Thoracic aorta (tissue), 2 donors: Measurements from ENCODE around the gene SCN5A. TPM values are rescaled to one million over a fixed set of nuclear protein-coding genes. Genes with fewer than 3 reads are reported as not detected.

ENCODE experiments used
- ATAC-seq: fragments of 150-250 bp; one replicate; pipeline ENCODE4 v1.8.0; 2017; ENCODE audit warnings: low read depth; ENCODE audit not compliant: insufficient number of reproducible peaks, low FRiP score
- DNase-seq: peaks from one replicate; pipeline ENCODE4 v3.0.0-alpha.2; 2020; ENCODE audit warnings: low spot score
- H3K27ac ChIP-seq, 2 donors: fragments of 200-600 bp; sonication (generic); 1 replicate in 1 of 2; 2 replicates in 1 of 2; pipeline ENCODE4 v1.5.1; 2016; ENCODE audit warnings: mild to moderate bottlenecking in 2 of 2, moderate library complexity in 2 of 2
- H3K27me3 ChIP-seq: fragments of 200-600 bp; sonication (generic); replicated peaks from 2 replicates; pipeline ENCODE4 v1.6.0; 2016; ENCODE audit warnings: mild to moderate bottlenecking; ENCODE audit not compliant: insufficient read depth
- H3K36me3 ChIP-seq: fragments of 200-600 bp; sonication (generic); one replicate; pipeline ENCODE4 v1.5.1; 2016
- H3K4me1 ChIP-seq, 2 donors: fragments of 200-600 bp; sonication (generic); 1 replicate in 1 of 2; 2 replicates in 1 of 2; pipeline versions ENCODE4 v1.5.1 to v1.6.0; 2016; ENCODE audit warnings: low read depth in 2 of 2, mild to moderate bottlenecking in 1 of 2; ENCODE audit not compliant: control insufficient read depth in 1 of 2
- H3K4me3 ChIP-seq: fragments of 200-600 bp; sonication (generic); 2 replicates; pipeline ENCODE4 v1.5.1; 2016; ENCODE audit warnings: mild to moderate bottlenecking
- H3K9me3 ChIP-seq: fragments of 200-600 bp; sonication (generic); 2 replicates; pipeline ENCODE4 v1.5.1; 2016
- CTCF ChIP-seq: fragments of 200-600 bp; sonication (generic); IDR thresholded peaks from one replicate; pipeline ENCODE4 v1.5.1; 2019; ENCODE audit warnings: antibody characterized with exemption
- total RNA-seq, 2 donors: library from RNA; depleted of rRNA; stranded (reverse); fragments of >200 nt; gene quantifications; one replicate each; pipeline versions ENCODE4 v1.1.0 to v1.2.3, GENCODE V29; 2016

The SCN5A gene
- total RNA-seq, 2 donors from 2014 or later = 5.4 to 14.4 TPM

DNA sequence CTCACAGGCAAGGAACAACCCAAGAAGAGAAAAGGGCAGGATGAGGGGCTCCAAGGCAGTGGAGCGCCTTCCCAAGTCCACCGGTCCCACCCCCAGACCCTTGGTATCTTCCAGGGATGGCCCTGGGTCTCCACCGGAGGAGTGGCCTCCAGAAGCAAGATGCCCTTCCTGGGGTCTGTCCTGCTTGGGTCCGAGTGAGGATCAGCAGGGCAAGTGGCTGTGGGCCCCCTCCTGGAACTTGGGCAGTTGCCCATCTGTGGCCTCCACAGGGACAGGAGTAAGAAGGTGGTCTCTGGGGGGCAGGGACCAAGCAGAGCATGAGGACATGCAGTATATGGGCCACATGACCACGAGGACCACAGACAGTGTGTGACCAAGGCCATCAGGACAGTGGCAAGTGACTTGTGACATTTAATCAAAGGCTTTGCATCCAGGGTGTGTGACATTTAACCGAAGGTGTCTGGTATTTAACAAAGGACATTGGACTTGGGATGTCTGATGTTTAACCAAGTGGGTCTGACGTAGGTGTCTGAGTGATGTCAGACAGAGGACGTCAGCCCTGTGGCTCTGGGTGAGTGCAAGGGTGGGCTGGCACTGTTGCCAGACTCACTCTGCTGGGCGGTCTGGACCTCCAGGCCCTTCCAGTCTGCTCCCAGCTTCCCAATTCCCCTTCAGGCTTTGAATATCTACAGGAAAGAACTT lies 34.7 kb downstream of the SCN5A start:
- Histone ChIP-seq H3K4me3 (no peak overlapping the region), H3K4me1 (no peaks in the 10 kb centered on the region), H3K9me3 (no peaks in the 10 kb centered on the region), H3K36me3 (no peaks in the 10 kb centered on the region), H3K27me3 (no peaks in the 10 kb centered on the region), H3K27ac (no peak overlapping the region)
- no peak for ATAC-seq
- no peak for TF ChIP-seq CTCF
- no peak for DNase-seq

- Histone ChIP-seq H3K27ac (no peak overlapping the region), H3K9me3 (no peaks in the 10 kb centered on the region), H3K4me1 (no peaks in the 10 kb centered on the region), H3K4me3 (no peak overlapping the region), H3K27me3 (no peaks in the 10 kb centered on the region), H3K36me3 (no peaks in the 10 kb centered on the region)
- no peak for TF ChIP-seq CTCF
- ATAC-seq (no peak), DNase-seq (no peak)
These were observed 35.4 kb downstream of the SCN5A start for GRCh38 chr3:38614091-38614490.

DNA sequence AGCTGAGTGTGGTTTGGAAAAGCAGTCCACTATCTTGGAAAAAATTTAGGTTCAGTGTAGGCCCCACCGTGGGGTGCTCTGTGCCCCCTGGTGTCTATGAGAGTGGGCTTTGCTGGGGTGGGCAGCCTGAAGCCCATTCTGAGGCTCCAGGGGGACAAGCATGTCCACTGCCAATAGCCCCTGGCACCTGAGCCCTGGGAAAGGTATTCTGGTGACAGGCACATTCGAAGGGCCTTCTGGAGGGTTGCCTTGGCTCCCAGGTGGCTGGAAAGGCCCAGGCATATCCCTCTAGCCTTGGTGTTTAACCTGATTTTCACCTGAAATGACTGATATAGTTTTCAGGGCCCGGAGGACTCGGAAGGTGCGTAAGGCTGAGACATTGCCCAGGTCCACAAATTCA lies 36.1 kb downstream of the SCN5A start:
- H3K4me3 ChIP-seq = no peak overlapping the region
- no peak for TF ChIP-seq CTCF
- no peaks in the 10 kb centered on the region for H3K4me1 ChIP-seq
- no peaks in the 10 kb centered on the region for H3K36me3 ChIP-seq
- H3K27ac ChIP-seq = no peak overlapping the region
- no peak for ATAC-seq
- no peaks in the 10 kb centered on the region for H3K27me3 ChIP-seq
- H3K9me3 ChIP-seq = no peaks in the 10 kb centered on the region
- no peak for DNase-seq

- no peaks in the 10 kb centered on the region for H3K4me1 ChIP-seq
- TF ChIP-seq CTCF = no peak
- no peak overlapping the region for H3K4me3 ChIP-seq
- ATAC-seq (no peak), DNase-seq (no peak)
- no peaks in the 10 kb centered on the region for H3K9me3 ChIP-seq
- H3K27ac ChIP-seq = no peak overlapping the region
- no peaks in the 10 kb centered on the region for H3K27me3 ChIP-seq
- H3K36me3 ChIP-seq = no peaks in the 10 kb centered on the region
These were observed 37.6 kb downstream of the SCN5A start for GRCh38 chr3:38611866-38612265.

DNA sequence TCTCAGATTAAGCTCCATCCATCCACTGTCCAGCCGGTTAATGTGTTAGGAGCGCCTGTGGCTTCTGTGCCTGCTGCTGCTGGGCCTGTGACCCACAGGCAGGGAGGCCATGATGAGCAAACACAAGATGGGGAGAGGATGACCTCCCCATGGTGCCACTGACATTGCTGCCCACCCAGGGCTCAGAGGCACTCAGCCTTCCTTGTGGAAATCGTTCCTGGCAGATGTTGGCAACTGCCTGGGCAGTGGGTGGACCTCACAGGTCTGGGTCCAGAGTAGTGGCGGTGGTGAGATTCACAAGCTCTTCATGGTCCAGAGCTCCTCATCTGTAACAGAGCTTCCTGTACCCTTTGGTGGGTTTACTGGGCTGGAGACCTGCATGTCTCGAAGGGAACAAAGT lies 38.6 kb downstream of the SCN5A start:
- Histone ChIP-seq H3K27ac (no peak overlapping the region), H3K36me3 (no peaks in the 10 kb centered on the region), H3K4me1 (no peaks in the 10 kb centered on the region), H3K4me3 (no peak overlapping the region), H3K27me3 (no peaks in the 10 kb centered on the region), H3K9me3 (no peaks in the 10 kb centered on the region)
- TF ChIP-seq CTCF = no peak
- no peak for ATAC-seq
- no peak for DNase-seq
